Right lobe of liver (tissue), 4 donors: ENCODE measurements around the gene C11orf68.

Experiments used
- CTCF ChIP-seq, 4 donors: fragments of 200-600 bp in 3 of 4; fragments of 450-650 bp in 1 of 4; IDR thresholded peaks; one replicate each; pipeline versions ENCODE4 v1.5.1 to v1.8.0; 2016 to 2022; ENCODE audit warnings: antibody characterized with exemption in 4 of 4, mild to moderate bottlenecking in 2 of 4
- POLR2A ChIP-seq: fragments of 450-650 bp; IDR thresholded peaks from one replicate; pipeline ENCODE4 v1.6.1; 2017; ENCODE audit warnings: antibody characterized with exemption, mild to moderate bottlenecking
- donor health status: DM: no; HTN: no; CAD: no.
- donor health status: DM: no; HTN: no; CAD: no.
- donor health status: DM: no; HTN: yes; CAD: no.

- TF ChIP-seq CTCF (IDR thresholded peaks at IDR 0.05) (no peak), POLR2A (no peak)
Observed at GRCh38 chr11:65944767-65945166, 25.9 kb upstream of the C11orf68 start.
